HepG2 (cell line): ENCODE results near the gene JPT1. TPM values are rescaled to one million over a fixed set of nuclear protein-coding genes. Genes with fewer than 3 reads are reported as not detected.

Source experiments
- PCBP1 ChIP-seq: fragments of 200-400 bp; formaldehyde crosslinking; IDR thresholded peaks from 2 replicates; pipeline ENCODE4 v1.6.1; 2017; ENCODE audit warnings: mild to moderate bottlenecking, low read depth, low read length, borderline replicate concordance
- PCBP2 ChIP-seq: fragments of 200-400 bp; formaldehyde crosslinking; optimal IDR thresholded peaks from 2 replicates; pipeline ENCODE3; 2018; ENCODE audit warnings: low read length, low read depth; ENCODE audit not compliant: poor library complexity, severe bottlenecking
- PHB2 ChIP-seq: fragments of 450-650 bp; IDR thresholded peaks from 2 replicates; pipeline ENCODE4 v1.6.1; 2018; ENCODE audit not compliant: partially characterized antibody
- RAD21 ChIP-seq: fragments of 450-650 bp; formaldehyde crosslinking; IDR thresholded peaks from 2 replicates; pipeline ENCODE4 v1.5.0; 2020; ENCODE audit warnings: mild to moderate bottlenecking
- SPEN ChIP-seq: sonication (generic); formaldehyde crosslinking; IDR thresholded peaks from 2 replicates; pipeline ENCODE4 v1.5.1; 2020; ENCODE audit warnings: low read depth, mild to moderate bottlenecking, missing genetic modification reagents
- ZNF333 ChIP-seq: sonication (generic); formaldehyde crosslinking; IDR thresholded peaks from 2 replicates; pipeline ENCODE4 v1.4.0; 2020; ENCODE audit warnings: mild to moderate bottlenecking, missing genetic modification reagents, borderline replicate concordance
- ZNF547 ChIP-seq: sonication (generic); formaldehyde crosslinking; IDR thresholded peaks from 2 replicates; pipeline ENCODE4 v1.5.1; 2020; ENCODE audit warnings: mild to moderate bottlenecking, missing genetic modification reagents
- ZNF883 ChIP-seq: sonication (generic); formaldehyde crosslinking; IDR thresholded peaks from 2 replicates; pipeline ENCODE4 v1.5.1; 2020; ENCODE audit warnings: mild to moderate bottlenecking, missing genetic modification reagents; ENCODE audit errors: not compliant biosample characterization
- polyA plus RNA-seq, 8 experiments: library from polyadenylated mRNA; depleted of rRNA in 3 of 8; stranded (reverse) in 7 of 8; unstranded in 1 of 8; fragments of >200 nt; fragmentation: Illumina TruSeq in 4 of 8; extraction: Trizol in 4 of 8; gene quantifications; 2 replicates each; pipeline versions ENCODE4 v1.2.1 to v1.2.3, GENCODE V29; 2011 to 2016; ENCODE audit warnings: low read depth in 4 of 8, missing spikeins in 1 of 8, mixed read lengths in 1 of 8; ENCODE audit not compliant: insufficient read depth in 1 of 8
- total RNA-seq, 5 experiments: library from RNA; depleted of rRNA; stranded (reverse); fragments of >200 nt; fragmentation: Illumina TruSeq; extraction: Trizol; gene quantifications; 2 replicates each; pipeline ENCODE4 v1.2.3, GENCODE V29; 2016; ENCODE audit warnings: low read depth in 1 of 5
- TF ChIP-seq, protein P1 (sequence below), 2 experiments: fragments of 450-650 bp in 1 of 2; sonication (generic) in 1 of 2; formaldehyde crosslinking in 1 of 2; IDR thresholded peaks; 2 replicates each; pipeline versions ENCODE4 v1.6.1 to v1.8.0; 2016 to 2022; ENCODE audit warnings: antibody characterized with exemption in 1 of 2, mild to moderate bottlenecking in 1 of 2, missing genetic modification reagents in 1 of 2

Gene JPT1
- total and polyA plus RNA-seq, 2 of the 13 experiments (the other 11 are each of a cell fraction or from before 2014, with no cell fraction given): 43.3 to 256 TPM

DNA sequence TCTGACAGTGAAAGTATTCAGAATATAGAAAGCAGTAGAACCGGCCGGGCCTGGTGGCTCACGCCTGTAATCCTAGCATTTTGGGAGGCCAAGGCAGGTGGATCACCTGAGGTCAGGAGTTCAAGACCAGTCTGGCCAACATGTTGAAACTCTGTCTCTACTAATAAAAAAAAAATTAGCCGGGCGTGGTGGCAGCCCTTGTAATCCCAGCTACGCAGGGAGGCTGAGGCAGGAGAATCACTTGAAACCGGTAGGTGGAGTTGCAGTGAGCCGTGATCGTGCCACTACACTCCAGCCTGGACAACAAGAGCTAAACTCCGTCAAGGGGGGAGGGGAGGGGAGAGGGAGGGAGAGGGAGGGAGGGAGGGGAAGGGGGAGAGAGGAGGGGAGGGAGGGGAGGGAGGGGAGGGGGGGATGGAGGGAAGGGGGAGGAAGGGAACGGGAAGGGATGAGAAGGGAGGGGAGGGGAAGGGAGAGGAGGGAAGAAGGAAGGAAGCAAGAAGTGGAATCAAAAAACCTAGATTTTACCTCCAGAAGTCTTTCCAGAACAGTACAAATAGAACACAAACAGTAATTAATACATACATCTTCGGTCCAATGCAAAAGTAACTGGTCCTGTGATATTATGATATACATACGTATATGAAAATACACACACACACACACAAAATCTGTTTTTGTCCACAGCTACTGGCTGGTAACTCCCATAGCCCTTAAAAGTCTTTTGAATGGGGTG, 11.9 kb downstream of the JPT1 start (continued):
- TF ChIP-seq PCBP1 (0 out of 2 replicates have a peak, but pooled peaks have one; percentile 69), RAD21 (no peak), PHB2 (no peak), ZNF883 (CRISPR knock-in tag) (no peak), PCBP2 (peak; percentile 95), SPEN (CRISPR knock-in tag) (no peak), ZNF333 (CRISPR knock-in tag) (no peak), ZNF547 (no peak)
- TF ChIP-seq, protein P1, sequence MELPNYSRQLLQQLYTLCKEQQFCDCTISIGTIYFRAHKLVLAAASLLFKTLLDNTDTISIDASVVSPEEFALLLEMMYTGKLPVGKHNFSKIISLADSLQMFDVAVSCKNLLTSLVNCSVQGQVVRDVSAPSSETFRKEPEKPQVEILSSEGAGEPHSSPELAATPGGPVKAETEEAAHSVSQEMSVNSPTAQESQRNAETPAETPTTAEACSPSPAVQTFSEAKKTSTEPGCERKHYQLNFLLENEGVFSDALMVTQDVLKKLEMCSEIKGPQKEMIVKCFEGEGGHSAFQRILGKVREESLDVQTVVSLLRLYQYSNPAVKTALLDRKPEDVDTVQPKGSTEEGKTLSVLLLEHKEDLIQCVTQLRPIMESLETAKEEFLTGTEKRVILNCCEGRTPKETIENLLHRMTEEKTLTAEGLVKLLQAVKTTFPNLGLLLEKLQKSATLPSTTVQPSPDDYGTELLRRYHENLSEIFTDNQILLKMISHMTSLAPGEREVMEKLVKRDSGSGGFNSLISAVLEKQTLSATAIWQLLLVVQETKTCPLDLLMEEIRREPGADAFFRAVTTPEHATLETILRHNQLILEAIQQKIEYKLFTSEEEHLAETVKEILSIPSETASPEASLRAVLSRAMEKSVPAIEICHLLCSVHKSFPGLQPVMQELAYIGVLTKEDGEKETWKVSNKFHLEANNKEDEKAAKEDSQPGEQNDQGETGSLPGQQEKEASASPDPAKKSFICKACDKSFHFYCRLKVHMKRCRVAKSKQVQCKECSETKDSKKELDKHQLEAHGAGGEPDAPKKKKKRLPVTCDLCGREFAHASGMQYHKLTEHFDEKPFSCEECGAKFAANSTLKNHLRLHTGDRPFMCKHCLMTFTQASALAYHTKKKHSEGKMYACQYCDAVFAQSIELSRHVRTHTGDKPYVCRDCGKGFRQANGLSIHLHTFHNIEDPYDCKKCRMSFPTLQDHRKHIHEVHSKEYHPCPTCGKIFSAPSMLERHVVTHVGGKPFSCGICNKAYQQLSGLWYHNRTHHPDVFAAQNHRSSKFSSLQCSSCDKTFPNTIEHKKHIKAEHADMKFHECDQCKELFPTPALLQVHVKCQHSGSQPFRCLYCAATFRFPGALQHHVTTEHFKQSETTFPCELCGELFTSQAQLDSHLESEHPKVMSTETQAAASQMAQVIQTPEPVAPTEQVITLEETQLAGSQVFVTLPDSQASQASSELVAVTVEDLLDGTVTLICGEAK (IDR thresholded peaks at IDR 0.05): no peak
- TF ChIP-seq, protein P1 (CRISPR knock-in tag; IDR thresholded peaks at IDR 0.05): no peak
